NCI-H69 (cell line): ENCODE measurements around the gene PIGS.
"Not testable (repeated sequence)": the region's sequence is repeated elsewhere in the genome, so short reads cannot be mapped to it uniquely, and the experiment has no call there.

Source experiments
- DNase-seq: peaks from one replicate; lab custom pipeline; 2025; lab: John Stamatoyannopoulos, UW

PIGS gene

DNA sequence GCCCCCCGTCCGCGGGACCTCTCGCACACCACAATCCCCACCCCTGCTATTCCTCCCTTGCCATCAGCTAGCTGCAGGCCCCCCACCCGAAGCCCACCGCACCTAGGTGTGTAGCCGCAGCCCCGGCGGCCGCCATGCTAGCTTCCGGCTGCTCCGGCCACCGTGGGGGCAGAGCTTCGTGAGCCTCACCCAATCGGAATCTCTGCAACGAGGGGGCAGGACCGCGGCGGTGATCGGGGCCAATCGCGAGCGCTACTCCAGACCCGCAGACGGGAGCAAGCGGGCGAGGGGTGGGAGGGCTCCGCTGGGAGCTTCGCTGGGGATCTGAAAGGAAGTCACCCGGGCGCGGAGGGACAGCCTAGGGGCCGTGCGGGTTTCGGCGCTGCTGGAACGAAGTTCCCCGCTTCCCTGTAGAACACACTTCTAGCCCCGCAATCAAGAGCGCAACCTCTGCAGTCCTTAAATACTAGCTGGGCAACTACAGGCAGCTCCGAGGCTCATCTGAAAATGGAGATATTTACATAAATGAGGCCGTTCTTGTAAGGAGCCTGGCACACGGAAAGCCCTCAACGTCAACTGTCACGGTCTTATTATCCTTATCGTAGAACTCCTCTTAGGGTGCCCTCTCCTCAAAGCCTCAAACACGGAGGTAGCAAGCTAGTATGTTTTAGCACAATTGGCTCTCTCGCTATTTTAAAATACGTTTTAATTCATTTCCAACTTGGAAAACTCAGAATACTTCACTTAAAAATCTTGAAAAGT is at the start of gene PIGS:
TSS of gene PIGS (minus strand) at position 164 of the 762 bp plus-strand sequence. CDS start at position 136, 28 bp downstream.
- peak; percentile 98 for DNase-seq

DNA sequence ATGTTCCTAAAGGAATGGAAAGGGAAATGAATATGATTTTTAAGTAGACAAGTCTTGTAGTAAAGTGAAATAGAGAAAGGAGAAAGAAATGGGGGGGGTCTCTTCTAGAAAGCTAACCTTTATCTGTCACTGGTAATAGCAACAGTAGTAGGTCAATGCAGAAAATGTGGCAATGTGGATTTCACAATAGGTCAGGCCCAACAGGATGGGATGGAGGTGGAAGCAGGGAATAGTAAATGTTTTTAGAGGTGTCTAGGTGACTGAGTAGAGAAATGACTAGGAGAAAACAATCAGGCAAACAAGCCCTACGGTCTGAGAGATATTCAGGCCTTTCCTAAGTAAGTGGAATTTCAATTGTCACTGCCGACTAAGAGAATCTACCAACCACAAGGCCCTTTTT is 48.7 kb upstream of the PIGS start:
- no peak for DNase-seq

GRCh38 chr17:28618464-28618863 is 47.1 kb upstream of the PIGS start:
- DNase-seq, result no peak

- no peak for DNase-seq
These were observed 45.0 kb upstream of the PIGS start for GRCh38 chr17:28616281-28616680.

GRCh38 chr17:28615260-28615940 is 44.1 kb upstream of the PIGS start:
- DNase-seq, result no peak

GRCh38 chr17:28613931-28614381 is 42.6 kb upstream of the PIGS start, which contains the start of gene RSKR:
RSKR (minus strand) TSS chr17:28614185; CDS start chr17:28614161, 24 bp downstream.
- DNase-seq, result no peak

- DNase-seq, result peak; percentile 70
These were observed 41.9 kb upstream of the PIGS start for GRCh38 chr17:28612936-28613872.

- peak; percentile 69 for DNase-seq
These were observed 41.2 kb upstream of the PIGS start for GRCh38 chr17:28612531-28612930.

DNA sequence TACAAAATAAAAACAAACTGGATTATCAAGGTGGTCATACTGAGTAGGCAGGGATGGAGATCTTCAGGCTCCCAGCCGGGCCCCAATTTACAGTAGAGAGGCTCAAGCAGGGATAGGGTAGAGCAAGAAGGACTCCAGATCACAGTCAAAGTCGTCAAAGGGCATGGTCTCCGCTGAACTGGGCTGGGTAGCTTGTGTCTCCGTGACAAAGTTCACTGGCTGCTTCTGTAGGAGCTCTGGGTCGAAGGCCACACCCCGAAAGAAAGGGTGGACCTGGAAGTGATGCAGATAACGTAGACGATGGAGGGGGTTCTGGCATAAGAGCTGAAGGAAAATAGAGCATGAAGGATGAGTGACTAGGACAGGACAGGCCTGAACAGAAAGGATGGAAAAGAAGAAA is 39.1 kb upstream of the PIGS start:
- DNase-seq, result no peak

GRCh38 chr17:28604031-28604430 is 32.7 kb upstream of the PIGS start:
- not testable (repeated sequence) for DNase-seq

- peak; percentile 89 for DNase-seq
These were observed 28.2 kb upstream of the PIGS start for GRCh38 chr17:28599311-28600184.

- peak; percentile 98 for DNase-seq
These were observed 27.5 kb upstream of the PIGS start, which contains the start of gene SPAG5 for GRCh38 chr17:28598799-28599310. SPAG5 (minus strand) TSS chr17:28599025; CDS start chr17:28598946, 79 bp downstream.

- DNase-seq, result peak; percentile 82
These were observed 27.1 kb upstream of the PIGS start for GRCh38 chr17:28598389-28598788.

- peak; percentile 52 for DNase-seq
These were observed 26.5 kb upstream of the PIGS start for GRCh38 chr17:28597606-28598383.

DNA sequence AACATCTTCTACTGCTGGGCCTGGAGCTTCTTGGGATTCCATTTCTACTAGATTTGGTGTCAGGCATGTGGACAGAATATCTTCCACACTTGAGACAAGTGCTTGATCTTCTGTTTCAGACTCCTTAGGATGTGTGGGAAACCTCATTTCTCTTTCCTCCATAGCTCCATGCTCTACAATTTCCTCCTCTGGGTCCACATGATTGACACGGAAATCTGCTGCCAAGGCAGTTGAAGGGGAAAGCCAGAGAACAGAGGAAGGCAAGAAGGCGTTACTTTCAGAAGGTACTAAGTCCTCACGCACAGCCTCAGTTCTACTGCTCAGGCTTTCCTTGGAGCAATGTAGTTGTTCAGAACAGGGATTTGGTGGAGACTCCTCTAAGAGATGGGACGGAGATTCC is 20.9 kb upstream of the PIGS start:
- no peak for DNase-seq

- DNase-seq, result no peak
These were observed 14.5 kb upstream of the PIGS start for GRCh38 chr17:28585851-28586250.

- no peak for DNase-seq
These were observed 13.1 kb upstream of the PIGS start for GRCh38 chr17:28584434-28584833.

DNA sequence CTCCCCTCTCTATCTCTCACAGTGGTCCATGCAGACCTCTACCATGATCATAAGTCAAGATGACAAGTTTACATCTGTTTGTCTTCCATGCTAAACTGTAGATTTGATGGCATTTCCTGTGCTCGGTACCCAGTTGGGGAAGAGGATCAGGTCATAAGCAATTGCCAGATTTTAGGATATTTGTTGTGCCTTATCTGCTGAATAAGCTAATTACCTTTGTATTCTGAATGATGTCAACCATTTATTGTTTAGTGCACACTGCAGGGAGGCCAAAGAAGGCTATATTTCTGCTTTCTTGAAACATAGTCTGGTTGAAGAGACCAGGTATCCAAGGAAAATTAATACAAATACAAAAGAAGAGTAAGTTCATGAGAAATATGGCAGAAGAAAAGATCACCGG is 11.2 kb upstream of the PIGS start:
- no peak for DNase-seq

GRCh38 chr17:28580959-28581358 is 9.6 kb upstream of the PIGS start:
- DNase-seq, result peak; percentile 15

DNA sequence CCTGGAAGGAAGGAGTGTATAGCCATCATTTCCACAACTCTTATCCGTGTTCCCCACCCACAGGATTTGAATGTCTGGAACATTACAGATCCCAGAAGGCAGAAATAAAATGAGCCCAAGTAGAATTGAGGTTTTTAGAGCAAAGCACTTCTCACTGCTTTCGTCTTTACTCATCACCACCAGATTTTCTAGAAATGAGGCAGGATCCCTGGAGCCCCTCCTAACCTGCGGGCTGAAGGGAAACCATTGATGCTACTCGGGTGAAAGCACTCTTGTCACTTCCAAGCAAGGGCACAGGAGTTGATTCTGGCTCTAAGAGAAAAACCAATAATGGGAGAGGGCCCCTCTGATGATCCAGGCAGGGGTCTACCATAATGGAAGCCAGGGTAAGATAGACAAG is 8.2 kb upstream of the PIGS start:
- no peak for DNase-seq
